Inferior parietal cortex (tissue), 1 donor: ENCODE measurements around the gene CAMSAP1.
A peak's percentile ranks its signal among the peaks of the same experiment; 100 is the strongest.

Experiments
- DNase-seq: peaks from one replicate; pipeline ENCODE4 v3.0.0-alpha.2; 2016; ENCODE audit errors: extremely low spot score

Gene CAMSAP1

DNA sequence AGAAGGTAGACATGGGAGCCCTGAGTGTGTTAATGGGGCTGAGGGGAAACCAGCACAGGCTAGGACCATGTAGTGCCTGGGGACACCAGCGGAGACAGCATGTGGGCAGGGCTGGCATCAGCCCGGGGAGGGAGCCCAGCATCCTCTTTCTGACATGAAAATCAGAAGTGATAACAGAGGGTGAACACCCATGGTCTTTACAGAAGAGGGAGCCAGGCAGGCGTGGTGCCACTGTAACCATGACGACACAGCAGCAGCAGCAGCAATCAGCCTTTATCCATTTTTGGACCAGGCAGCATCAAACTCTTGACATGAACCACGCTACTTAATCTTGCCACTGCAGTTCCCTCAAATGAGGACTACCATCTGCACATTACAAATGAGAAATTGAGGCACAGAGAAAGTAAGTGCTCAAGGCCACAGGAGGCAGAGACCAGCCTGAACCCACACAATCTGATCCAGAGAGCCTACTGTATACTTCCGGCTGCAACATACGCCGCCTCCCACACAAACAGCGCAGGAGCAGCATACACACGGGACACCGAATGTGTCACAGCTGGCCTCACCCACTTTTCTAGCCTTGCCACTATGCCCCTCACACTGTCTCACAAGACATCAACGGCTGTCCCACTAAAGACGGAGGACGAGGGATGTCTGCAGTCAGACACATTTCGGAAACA, 23.8 kb downstream of the CAMSAP1 start:
- peak; percentile 15 for DNase-seq

DNA sequence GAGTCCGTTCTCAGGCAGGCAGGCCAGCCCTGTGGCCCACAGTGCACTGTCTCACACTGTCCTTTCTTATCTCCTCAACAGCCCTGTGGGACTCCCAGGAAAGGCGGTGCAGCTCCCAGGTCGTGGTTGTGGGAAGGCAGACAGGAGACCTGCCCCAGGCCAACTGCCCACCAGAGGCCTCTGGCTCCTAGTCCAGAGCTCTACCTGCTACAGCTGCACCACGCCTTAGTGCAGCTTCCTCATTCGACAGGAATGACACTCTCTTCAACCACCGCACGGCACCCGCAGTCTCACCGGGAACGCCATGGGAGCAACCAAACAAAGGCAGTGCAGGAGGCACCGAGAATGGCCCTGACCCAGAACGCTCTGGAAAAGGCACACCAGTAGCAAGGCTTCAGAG, 25.3 kb downstream of the CAMSAP1 start:
- no peak for DNase-seq

DNA sequence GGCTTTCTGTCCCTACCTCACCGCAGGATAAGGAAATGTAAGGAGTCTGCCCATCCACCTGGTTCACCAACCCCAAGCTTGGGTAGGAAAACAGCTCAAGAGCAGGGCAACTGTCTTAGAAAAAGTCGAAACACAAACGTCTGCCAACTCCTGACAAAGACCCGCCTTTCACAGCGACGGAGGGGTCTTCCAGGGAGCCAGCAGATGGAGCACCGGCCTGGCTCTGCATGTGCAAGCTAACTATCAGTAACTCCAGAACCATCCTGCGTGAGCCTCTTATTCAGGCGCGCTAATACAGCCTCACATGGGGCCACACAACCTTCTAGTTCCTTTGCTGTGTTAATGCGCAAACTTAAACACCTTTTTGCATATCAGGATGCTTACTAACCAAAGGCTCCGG, 26.9 kb downstream of the CAMSAP1 start:
- no peak for DNase-seq

DNA sequence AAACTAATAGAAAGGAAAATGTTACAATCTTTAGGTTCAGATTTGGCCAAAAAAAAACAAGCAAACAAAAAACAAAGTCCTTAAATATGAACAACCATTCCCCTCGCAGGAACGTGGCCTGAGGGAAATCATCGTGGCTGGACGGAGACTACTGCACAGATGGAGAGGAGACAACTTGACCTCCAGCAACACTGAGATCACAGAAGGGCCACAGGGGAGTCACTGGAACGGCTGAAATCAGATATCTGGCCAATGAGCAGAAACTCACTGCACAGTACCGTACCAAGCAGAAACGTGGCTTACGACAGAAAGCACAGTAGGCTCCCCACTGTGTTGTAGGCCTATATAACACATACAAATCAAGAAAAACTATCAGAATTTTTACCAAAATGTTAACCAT, 27.7 kb downstream of the CAMSAP1 start:
- no peak for DNase-seq

DNA sequence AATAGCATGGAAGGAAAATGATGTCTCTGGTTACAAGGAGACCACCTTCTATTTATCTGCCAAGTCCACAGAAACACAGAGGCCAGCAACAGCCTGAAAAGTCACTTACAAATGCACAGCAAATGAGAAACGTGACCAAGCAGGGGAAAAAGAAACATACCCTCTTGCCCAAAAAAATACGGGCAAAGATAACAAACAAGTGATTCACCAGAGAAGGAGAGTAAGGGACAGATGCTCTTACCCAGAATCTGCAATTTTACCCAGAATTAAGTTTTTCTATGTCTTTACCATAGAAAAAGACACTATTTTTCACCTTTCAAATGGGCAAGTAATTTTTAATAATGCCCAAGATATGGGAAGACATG, 28.1 kb downstream of the CAMSAP1 start:
- no peak for DNase-seq

DNA sequence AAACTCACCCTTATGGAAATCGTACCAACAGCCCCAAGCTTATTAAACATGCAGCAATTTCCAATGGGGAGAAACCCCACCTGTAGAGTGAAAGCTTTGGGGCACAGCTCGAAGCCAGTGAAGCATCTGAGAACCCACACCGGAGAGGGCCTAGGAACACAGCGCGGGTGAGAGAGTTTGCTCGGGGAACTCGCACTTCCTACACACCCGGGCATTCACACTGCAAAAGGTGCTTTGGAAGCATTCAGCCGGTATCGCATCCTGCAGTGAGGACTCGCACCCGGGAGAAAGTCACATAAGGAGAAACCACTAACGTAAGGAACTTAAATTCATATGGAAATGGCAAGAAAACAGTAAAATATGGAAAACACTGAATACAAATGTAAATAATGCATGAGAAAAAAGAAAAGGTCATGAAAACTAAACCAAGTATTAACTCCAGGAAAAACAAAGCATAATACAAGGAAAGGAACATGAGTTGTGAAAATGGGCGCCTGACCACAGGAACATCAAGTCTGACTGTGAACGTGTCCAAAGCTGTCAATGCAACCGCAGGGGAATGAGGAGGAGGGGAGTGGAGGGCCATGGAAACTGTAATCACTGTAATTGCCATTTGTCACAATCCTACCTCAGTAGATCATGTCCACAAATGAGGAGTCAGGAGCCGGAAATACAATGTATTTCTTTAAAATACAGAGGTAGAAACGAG, 28.7 kb downstream of the CAMSAP1 start:
- DNase-seq = no peak

DNA sequence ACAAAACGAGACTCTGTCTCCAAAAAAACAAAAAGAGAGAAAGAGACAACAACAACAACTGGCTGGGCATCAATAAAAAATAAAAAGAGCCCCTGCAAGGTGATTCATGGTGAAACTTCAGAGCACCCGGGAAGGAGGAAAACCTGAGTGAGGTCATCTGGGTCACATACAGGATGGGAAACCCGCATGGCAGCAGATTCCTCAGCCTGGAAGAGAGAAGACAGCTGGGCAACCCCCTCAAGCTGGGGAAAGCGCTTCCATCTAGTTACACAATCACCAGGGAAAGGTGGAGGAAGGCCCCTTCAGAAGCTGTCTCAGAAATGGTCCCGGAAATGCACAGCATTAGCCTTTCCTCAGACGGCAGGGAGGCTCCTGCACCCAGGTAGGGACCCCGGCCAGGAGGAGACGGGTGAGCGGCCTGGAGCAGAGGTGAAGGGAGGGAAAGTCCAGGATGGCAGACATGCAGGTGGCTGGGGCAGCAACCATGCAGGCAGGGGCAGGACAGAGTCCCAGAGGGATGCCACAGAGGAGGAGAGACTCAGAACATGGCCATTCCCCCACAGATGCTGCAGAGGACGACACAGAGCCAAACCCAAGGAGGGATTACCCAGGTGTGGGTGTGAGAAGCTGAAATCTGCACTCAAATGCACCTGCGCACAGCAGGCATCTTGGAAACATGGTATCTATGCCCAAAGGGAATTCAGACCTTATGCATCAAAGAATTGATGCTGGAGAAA, 29.4 kb downstream of the CAMSAP1 start:
- DNase-seq = no peak

DNA sequence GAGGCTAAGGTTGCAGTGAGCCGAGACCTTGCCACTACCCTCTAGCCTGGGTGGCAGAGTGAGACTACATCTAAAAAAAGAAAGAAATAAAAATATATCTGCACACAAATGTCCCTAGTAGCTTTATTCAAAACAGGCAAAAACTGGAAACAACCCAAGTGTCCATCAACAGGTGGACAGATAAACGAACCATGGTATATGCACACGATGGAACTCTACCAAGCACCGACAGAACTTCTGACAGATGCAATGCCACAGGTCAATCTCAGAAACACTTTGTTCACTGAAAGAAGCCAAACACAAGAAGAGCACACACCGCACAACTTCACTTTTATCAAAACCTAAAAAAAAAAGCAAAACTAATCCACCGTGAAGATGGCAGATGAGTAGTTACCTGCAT, 30.4 kb downstream of the CAMSAP1 start:
- no peak for DNase-seq

DNA sequence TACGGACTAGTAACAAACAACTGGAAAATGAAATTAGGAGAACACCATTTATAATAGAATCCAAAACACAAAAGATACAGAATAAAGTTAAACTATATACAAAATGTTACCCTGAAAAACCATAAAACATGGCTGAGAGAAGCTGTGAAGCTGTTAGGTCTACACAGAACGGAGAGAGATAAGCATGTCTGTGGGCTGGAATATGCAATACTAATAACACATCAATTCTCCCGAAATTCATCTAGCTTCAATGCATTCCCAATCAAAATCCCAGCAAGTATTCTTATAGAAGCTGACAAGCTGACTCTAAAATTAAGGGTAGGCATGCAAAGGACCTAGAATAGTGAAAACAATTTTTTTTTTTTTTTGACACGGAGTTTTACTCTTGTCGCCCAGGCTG, 32.5 kb downstream of the CAMSAP1 start:
- no peak for DNase-seq

DNA sequence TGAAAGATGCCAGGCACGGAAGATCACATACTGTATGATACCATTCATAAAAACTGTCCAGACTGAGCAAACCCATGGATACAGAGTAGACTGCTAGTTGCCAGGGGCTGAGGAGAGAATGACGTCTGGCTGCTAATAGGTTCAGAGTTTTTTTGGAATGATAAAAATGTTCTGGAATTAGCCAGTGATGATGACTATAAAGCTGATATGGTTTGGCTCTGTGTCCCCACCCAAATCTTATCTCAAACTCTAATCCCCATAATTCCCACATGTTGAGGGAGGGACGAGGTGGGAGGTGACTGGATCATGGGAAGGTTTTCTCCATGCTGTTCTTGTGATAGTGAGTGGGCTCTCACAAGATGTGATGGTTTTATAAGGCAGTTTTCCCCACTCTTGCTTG, 37.4 kb downstream of the CAMSAP1 start:
- DNase-seq = no peak

DNA sequence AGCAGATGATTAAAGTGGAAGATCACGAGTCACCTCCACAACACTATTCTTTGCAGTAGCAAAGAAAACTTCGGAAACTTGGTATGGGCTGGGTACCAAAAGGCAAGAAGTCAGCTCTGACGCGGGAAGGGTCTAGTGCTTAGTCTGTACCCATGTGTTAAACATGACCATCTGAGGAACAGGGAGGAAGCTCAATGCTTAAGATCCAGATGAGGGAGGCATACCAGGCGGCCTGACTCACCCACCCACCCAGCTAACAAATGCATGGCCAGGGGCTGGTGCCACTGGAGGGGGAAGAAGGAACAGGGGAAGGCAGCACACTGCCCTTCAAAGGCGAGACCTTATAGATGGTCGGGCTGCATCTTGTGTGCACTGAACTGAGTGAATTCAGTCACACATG, 41.8 kb downstream of the CAMSAP1 start:
- DNase-seq = no peak

DNA sequence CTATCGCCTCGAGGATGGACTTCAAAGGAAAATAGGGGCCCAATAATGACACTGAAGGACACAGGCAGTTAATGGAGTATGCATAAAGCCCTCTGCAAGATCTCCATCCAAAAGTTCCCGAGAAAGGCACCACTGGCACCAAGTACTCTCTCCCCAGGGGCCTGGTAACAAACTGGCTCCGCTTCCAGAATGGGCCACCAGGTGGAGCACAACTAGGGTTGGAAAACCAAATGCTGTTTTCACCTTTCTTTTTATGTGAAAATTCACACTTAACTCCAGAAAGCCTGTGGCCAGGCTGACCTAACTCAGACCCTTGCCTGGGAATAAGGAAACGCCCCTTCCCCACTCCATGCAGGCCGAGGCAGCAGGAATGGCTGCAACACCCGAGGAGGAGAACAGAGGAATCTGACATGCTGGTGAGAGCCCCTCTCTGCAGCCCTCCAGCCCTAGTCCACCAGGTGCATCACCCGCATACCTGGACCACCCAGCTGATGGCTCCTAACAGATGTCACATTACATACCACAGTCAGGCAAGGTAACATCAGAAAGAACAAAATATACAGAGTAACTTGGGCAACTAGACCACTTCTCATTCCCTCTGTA, 42.8 kb downstream of the CAMSAP1 start:
- peak; percentile 86 for DNase-seq

DNA sequence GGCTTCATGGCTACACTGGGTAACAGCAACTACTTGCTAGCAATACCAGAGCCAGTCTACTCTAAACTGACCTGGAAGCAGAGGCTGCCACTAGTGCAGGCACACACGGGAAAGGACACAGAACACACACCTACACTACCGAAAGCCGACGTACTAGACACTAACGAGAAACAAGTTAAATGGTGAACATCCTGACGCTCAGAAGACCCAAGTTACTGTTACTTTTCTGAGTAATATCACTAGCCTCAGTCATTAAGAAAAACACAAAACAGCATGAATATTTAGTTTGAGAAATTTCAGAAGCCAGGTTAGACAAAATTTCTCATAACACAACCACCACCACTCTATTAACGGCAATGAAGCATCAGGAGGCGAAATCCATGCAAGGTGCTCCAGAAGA, 44.5 kb downstream of the CAMSAP1 start:
- no peak for DNase-seq

DNA sequence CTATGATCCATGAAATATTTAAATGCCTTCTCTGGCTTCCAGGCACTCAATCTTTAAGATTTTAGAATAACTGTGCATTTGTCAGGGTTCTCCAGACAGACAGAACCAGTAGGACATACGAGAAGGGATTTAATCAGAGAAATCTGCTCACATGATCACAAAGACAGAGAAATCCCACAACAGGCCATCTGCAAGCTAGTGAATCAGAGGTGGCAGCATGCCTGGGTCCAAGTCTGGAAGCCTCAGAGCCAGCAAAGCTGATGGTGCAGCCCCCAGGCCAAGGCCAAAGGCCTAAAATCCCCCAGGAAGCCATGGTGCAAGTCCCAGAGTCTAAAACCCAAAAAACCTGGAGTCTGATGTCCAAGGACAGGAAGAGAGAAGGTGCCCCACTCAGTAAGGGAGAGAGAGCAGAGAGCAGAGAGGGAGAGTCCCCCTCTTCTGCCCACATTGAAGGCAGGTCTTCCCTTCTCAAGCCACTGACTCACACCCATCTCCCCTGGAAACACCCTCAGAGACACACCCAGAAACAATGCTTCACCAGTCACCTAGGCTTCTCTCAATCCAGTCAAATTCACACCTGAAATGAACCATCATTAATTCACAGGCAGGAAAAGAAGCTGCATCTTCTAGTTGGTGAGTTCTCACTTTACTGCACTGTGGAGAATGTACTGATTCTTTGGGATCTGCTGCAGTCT, 48.7 kb downstream of the CAMSAP1 start:
- no peak for DNase-seq

DNA sequence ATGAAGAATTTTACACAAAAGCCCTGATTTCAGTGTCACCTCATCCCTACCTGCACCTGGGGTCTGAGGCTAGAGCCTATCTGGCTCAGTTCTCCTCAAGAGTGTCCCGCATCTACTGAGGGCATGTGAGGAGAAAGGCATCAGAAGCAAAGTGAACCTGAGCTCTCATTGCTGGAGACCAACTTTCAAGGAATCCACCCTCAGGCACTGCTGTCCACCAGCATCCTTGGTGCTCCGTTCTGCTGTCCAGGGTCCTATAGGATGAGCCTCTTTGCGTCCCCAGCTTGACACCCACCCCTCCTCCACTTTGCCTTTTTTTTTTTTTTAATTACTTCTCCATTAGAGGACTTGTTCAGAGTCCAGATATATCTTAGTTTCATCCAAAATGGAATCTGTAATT, 49.5 kb downstream of the CAMSAP1 start:
- DNase-seq = no peak

DNA sequence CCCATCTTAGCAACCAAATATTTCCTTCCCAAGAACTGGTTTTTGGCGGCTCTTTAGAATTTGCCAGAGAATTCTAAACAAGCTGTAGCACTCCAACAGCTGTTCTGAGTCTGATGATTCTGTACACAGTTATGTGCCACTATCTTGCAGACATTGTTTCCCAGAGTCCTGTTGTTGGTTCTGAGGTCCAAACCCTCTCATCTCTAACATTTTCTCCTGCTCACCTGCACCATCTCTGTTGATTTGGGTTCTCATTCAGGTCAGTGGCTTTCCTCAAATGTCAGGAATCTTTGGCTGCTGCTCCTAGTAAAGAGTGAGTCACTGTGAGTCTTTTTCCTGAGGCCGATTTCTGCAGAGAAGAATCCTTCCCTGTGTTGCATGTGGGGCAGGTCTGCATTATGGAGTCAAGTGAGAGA, 50.0 kb downstream of the CAMSAP1 start:
- DNase-seq = no peak

DNA sequence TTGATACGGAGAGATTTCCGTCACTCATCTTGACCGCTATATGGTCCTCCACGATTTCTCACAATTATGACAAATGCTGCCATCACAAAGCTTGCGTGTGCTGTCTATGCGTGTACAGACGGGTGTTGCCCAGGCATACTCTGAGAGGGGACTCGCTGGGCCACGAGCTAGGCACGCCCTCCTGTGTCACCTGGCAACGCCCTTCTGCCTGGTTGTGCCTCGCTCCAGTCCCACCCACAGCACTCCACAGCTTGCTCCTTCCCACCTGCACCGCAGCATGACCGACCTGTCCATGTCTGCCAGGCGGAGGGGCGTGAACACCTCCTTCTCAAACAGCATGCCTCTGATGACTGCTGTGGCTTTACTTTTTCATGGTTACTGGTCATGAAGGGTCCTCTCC, 55.6 kb downstream of the CAMSAP1 start:
- no peak for DNase-seq

DNA sequence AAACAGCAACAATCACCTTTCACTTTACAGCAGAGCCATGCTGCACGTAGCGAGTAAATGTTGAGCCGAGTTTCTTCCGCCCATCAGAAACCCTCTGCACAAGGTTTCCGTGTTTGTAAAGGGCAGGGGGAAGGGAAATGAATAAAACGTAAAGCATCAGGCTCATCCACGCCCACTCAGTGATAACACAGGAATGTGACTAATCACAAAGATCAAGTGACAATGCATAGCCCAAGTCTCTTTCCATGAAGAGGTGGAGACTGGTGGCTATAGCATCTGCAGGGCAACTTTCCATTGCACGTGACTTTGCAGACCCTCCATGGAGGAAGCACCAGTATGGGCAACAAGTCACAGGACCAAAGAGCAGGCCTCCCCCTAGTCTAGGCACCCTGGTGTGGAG, 56.6 kb downstream of the CAMSAP1 start:
- no peak for DNase-seq

DNA sequence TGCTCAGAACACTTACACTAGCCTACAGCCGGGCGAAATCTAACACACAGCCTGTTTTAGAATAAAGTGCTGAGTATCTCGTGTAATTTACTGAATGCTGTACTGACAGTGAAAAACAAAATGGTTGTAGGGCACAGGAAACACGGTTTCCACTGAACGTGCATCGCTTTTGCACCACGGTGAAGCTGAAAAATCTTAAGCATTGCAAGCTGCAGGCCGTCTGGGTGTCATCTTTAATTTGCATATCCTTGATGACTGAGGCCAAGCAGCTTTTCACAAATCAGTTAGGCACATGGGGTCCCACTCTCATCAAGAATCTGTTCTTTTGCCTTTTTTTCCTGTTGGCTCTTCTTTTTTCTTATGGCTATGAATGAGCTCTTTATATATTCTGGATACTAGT, 58.2 kb downstream of the CAMSAP1 start:
- DNase-seq = no peak

DNA sequence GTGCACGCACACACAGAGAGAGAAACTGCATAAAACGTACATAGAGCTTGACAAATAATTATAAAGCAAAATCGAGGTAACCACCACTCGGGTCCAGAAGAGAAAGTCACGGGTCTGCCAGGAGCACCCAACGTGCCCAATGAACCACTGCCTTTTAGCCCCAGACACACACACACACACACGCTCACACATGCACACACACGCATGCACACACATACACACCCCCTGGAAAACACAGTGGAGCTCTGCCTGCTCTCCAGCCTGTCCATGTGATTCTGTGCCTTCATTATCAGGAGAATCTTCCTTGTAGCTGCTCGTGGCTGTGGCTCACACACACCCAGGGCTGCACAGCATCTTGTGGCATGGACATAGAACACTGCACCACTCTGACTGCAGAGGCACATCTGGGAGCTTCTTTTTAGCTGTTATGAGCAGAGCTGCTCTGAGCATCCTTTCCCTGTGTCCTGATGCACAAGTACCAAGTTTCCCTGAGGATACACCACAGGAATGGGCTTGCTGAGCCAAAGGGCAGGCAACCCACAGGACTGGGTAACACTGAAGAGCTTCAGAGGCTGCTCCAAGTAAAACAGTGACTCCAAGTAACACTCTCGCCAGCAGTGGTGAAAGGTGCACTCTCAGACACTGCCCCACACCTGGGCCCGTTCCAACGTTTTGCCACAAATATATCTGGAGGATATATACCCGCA, 58.9 kb downstream of the CAMSAP1 start:
- DNase-seq = no peak

DNA sequence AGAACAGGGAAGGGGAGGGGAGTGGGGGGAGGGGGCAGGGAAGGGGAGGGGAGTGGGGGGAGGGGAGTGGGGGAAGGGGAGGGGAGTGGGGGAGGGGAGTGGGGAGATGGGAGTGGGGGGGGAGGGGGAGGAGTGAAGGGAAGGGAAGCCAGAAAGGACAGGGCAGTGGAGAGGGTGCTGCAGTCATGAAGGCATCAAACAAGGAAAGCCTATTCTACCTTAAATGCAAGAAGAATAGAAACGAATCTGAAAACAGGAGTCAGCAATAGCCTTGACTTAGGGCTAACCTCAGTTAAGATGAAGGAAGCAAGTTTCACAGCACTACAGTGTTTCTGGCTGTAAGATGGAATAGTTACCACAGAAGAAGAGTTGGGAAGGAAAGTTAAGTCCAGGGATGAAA, 59.5 kb downstream of the CAMSAP1 start:
- no peak for DNase-seq
